Keratinocyte (primary cell): ENCODE measurements around the gene UTP4. TPM values are rescaled to one million over a fixed set of nuclear protein-coding genes. Genes with fewer than 3 reads are reported as not detected.

Source experiments
- DNase-seq: peaks from one replicate; pipeline ENCODE4 v3.0.0-alpha.2; 2011; ENCODE audit warnings: low read depth, missing footprints, low spot score
- FAIRE-seq: peaks from 2 replicates; lab custom pipeline; 2011; peaks lifted over from hg19 to GRCh38; lab: Jason Lieb, UNC
- H2AFZ ChIP-seq: 2 replicates; pipeline ENCODE4 v1.6.0; 2012; ENCODE audit warnings: low read length, control low read depth, inconsistent platforms; ENCODE audit not compliant: control insufficient read depth
- H3K27ac ChIP-seq: 2 replicates; pipeline ENCODE4 v1.5.1; 2011; ENCODE audit warnings: low read length; ENCODE audit not compliant: control insufficient read depth, insufficient read depth
- H3K27me3 ChIP-seq: 3 replicates; pipeline ENCODE4 v1.6.0; 2011; ENCODE audit warnings: low read length; ENCODE audit not compliant: control insufficient read depth, insufficient read depth; ENCODE audit errors: extremely low read depth
- H3K36me3 ChIP-seq, 2 experiments: 2 replicates in 1 of 2; 3 replicates in 1 of 2; pipeline ENCODE4 v1.5.1; 2011; ENCODE audit warnings: low read length in 2 of 2, mild to moderate bottlenecking in 1 of 2; ENCODE audit not compliant: control insufficient read depth in 2 of 2, insufficient read depth in 2 of 2; ENCODE audit errors: extremely low read depth in 1 of 2
- H3K4me1 ChIP-seq: 3 replicates; pipeline ENCODE4 v1.5.1; 2011; ENCODE audit warnings: low read length; ENCODE audit not compliant: control insufficient read depth, insufficient read depth; ENCODE audit errors: extremely low read depth
- H3K4me2 ChIP-seq: 3 replicates; pipeline ENCODE4 v1.6.0; 2011; ENCODE audit warnings: low read depth, low read length; ENCODE audit not compliant: control insufficient read depth, insufficient read depth; ENCODE audit errors: extremely low read depth
- H3K4me3 ChIP-seq, 3 experiments: fragments of 200-600 bp in 1 of 3; sonication (generic) in 1 of 3; 2 replicates in 2 of 3; 3 replicates in 1 of 3; pipeline ENCODE4 v1.5.1; 2011 to 2016; ENCODE audit warnings: low read length in 3 of 3, mild to moderate bottlenecking in 3 of 3, control low read depth in 2 of 3, inconsistent platforms in 1 of 3, low read depth in 1 of 3, mixed read lengths in 1 of 3, mixed run types in 1 of 3, moderate library complexity in 1 of 3; ENCODE audit not compliant: control insufficient read depth in 2 of 3, insufficient read depth in 2 of 3; ENCODE audit errors: extremely low read depth in 1 of 3
- H3K79me2 ChIP-seq: 2 replicates; pipeline ENCODE4 v1.6.0; 2012; ENCODE audit warnings: low read length; ENCODE audit not compliant: control insufficient read depth, insufficient read depth
- H3K9ac ChIP-seq: 3 replicates; pipeline ENCODE4 v1.6.0; 2011; ENCODE audit warnings: low read length; ENCODE audit not compliant: control insufficient read depth, insufficient read depth; ENCODE audit errors: extremely low read depth
- H3K9me1 ChIP-seq: 3 replicates; pipeline ENCODE4 v1.6.0; 2011; ENCODE audit warnings: low read length; ENCODE audit not compliant: control insufficient read depth, insufficient read depth; ENCODE audit errors: extremely low read depth
- H3K9me3 ChIP-seq: 2 replicates; pipeline ENCODE4 v1.5.1; 2012; ENCODE audit warnings: low read depth, low read length; ENCODE audit not compliant: control insufficient read depth
- H4K20me1 ChIP-seq: 3 replicates; pipeline ENCODE4 v1.6.0; 2011; ENCODE audit warnings: low read length; ENCODE audit not compliant: control insufficient read depth, insufficient read depth; ENCODE audit errors: extremely low read depth
- CTCF ChIP-seq, 3 experiments: IDR thresholded peaks in 1 of 3; conservative IDR thresholded peaks in 1 of 3; optimal IDR thresholded peaks in 1 of 3; 2 replicates in 2 of 3; 3 replicates in 1 of 3; pipeline versions ENCODE3 to v1.5.1; 2011; ENCODE audit warnings: low read length in 3 of 3, mild to moderate bottlenecking in 3 of 3, moderate library complexity in 2 of 3, control low read depth in 1 of 3, inconsistent platforms in 1 of 3; ENCODE audit not compliant: insufficient read depth in 2 of 3; ENCODE audit errors: extremely low read depth in 1 of 3
- EZH2 ChIP-seq: IDR thresholded peaks from one replicate; pipeline ENCODE4 v1.6.1; 2012; ENCODE audit warnings: inconsistent platforms, mild to moderate bottlenecking, low read length, moderate library complexity
- dilution Hi-C: fragments of 300-500 bp; cut with MboI; formaldehyde crosslinking; loops from one replicate; pipeline ENCODE4 v1.7.0; 2020; ENCODE audit warnings: low sequenced_read_pairs; ENCODE audit not compliant: extremely low pct_ligation_motif_present
- polyA minus RNA-seq, 3 experiments: library from RNA; depleted of rRNA, polyadenylated mRNA; stranded (reverse); fragments of >200 nt; gene quantifications; 1 replicate in 1 of 3; 2 replicates in 1 of 3; 3 replicates in 1 of 3; pipeline ENCODE4 v1.2.3, GENCODE V29; 2011
- polyA plus RNA-seq, 5 experiments: library from polyadenylated mRNA; depleted of rRNA in 3 of 5; stranded (reverse) in 3 of 5; stranded (forward) in 1 of 5; unstranded in 1 of 5; fragments of >200 nt; gene quantifications; 1 replicate in 1 of 5; 2 replicates in 3 of 5; 3 replicates in 1 of 5; pipeline versions ENCODE4 v1.2.1 to v1.2.3, GENCODE V29; 2011 to 2012; ENCODE audit warnings: missing spikeins in 2 of 5, low read depth in 1 of 5, low replicate concordance in 1 of 5

The UTP4 gene
- polyA plus RNA-seq (87.7 to 107 TPM (median 106 TPM) in 3 replicates), polyA minus RNA-seq (111 to 126 TPM (median 114 TPM) in 3 replicates)
- polyA plus RNA-seq (2011; ENCODE audit: low read depth) = 43.0 TPM
- 65.9 and 94.9 TPM in 2 replicates for polyA plus RNA-seq (2011; cell fraction: cytosol; rRNA removed)
- polyA plus RNA-seq (2011; cell fraction: nucleus; rRNA removed) = 66.5 and 72.3 TPM in 2 replicates
- polyA plus RNA-seq (2012; ENCODE audit: low replicate concordance) = 34.6 and 63.3 TPM in 2 replicates
- polyA minus RNA-seq (2011; cell fraction: cytosol; rRNA and poly(A)+ RNA removed) = 55.1 TPM
- 30.9 and 46.2 TPM in 2 replicates for polyA minus RNA-seq (2011; cell fraction: nucleus; rRNA and poly(A)+ RNA removed)

- peak within 1 kb of the TSS; percentile 96 for H3K9ac ChIP-seq
- TF ChIP-seq CTCF (optimal IDR thresholded peaks at IDR 0.05 in 1 of 3, IDR thresholded peaks at IDR 0.05 in 1 of 3, conservative IDR thresholded peaks at IDR 0.05 in 1 of 3; ENCODE audit: extremely low read depth in 1 of 3, insufficient read depth in 2 of 3, low read length in 3 of 3) (no peak), EZH2 (no peak)
- dilution Hi-C loops = no loop called here
- H3K9me3 ChIP-seq = no peaks in the 10 kb centered on the region
- peaks cover 90% of the 10 kb centered on the region for H3K79me2 ChIP-seq
- peak within 1 kb of the TSS; percentile 92 for H3K4me2 ChIP-seq
- H4K20me1 ChIP-seq = peaks cover 2% of the 10 kb centered on the region
- peaks cover 21% of the 10 kb centered on the region for H3K4me1 ChIP-seq
- H2AFZ ChIP-seq = peak within 1 kb of the TSS; percentile 50
- peaks cover 3% of the 10 kb centered on the region for H3K9me1 ChIP-seq
- peak within 1 kb of the TSS; percentile 95 to 99 (median 96) for H3K4me3 ChIP-seq
- peak within 1 kb of the TSS; percentile 89 for H3K27ac ChIP-seq
- FAIRE-seq = no peak
- no peaks in the 10 kb centered on the region for H3K27me3 ChIP-seq
- DNase-seq = no peak
- peaks cover 9 to 29% of the 10 kb centered on the region in 2 experiments for H3K36me3 ChIP-seq
Observed at GRCh38 chr16:69132424-69133252, at the start of gene UTP4, which contains the start of gene CHTF8. TSS of gene UTP4 (plus strand) at chr16:69132649. CDS start at chr16:69133460, 811 bp downstream. TSS of gene CHTF8 (minus strand) at chr16:69132588. CDS start at chr16:69121458, 11,130 bp downstream.

- Histone ChIP-seq H3K79me2 (no peaks in the 10 kb centered on the region), H3K27me3 (no peaks in the 10 kb centered on the region)
Observed at GRCh38 chr16:69083306-69083941, 49.0 kb upstream of the UTP4 start.

More at GRCh38 chr16:69083306-69083941, 49.0 kb upstream of the UTP4 start:
- Histone ChIP-seq H4K20me1 (no peaks in the 10 kb centered on the region), H3K9me1 (no peaks in the 10 kb centered on the region), H3K4me2 (no peak overlapping the region), H3K9ac (no peak overlapping the region), H2AFZ (no peak overlapping the region), H3K4me1 (no peaks in the 10 kb centered on the region), H3K36me3 (no peaks in the 10 kb centered on the region), H3K27ac (no peak overlapping the region), H3K4me3 (no peak overlapping the region), H3K9me3 (no peaks in the 10 kb centered on the region)
- TF ChIP-seq CTCF (optimal IDR thresholded peaks at IDR 0.05 in 1 of 3, IDR thresholded peaks at IDR 0.05 in 1 of 3, conservative IDR thresholded peaks at IDR 0.05 in 1 of 3; ENCODE audit: extremely low read depth in 1 of 3, insufficient read depth in 2 of 3, low read length in 3 of 3) (peak; percentile 30 to 47 (median 33)), EZH2 (no peak)
- DNase-seq (no peak), FAIRE-seq (no peak)
- dilution Hi-C loops = no loop called here
